GM12878 (cell line): Measurements from ENCODE around the gene ERN1.

Experiments
- LARP7 ChIP-seq: fragments of 450-650 bp; IDR thresholded peaks from 2 replicates; pipeline ENCODE4 v1.6.1; 2017; ENCODE audit warnings: mild to moderate bottlenecking
- POLR2A ChIP-seq: IDR thresholded peaks from 2 replicates; pipeline ENCODE4 v1.6.1; 2011; ENCODE audit warnings: low read depth, mild to moderate bottlenecking, low read length
- POU2F2 ChIP-seq: IDR thresholded peaks from 3 replicates; pipeline ENCODE4 v1.6.1; 2011; ENCODE audit warnings: low read depth, mild to moderate bottlenecking, low read length, borderline replicate concordance
- RAD21 ChIP-seq: IDR thresholded peaks from 2 replicates; pipeline ENCODE4 v1.6.1; 2011; ENCODE audit warnings: mild to moderate bottlenecking, low read depth, low read length, moderate library complexity; ENCODE audit not compliant: insufficient read depth
- RFX5 ChIP-seq: IDR thresholded peaks from 2 replicates; pipeline ENCODE4 v1.6.1; 2011; ENCODE audit warnings: low read depth, low read length, improper control_type of control experiment
- SIN3A ChIP-seq: IDR thresholded peaks from 2 replicates; pipeline ENCODE4 v1.6.1; 2012; ENCODE audit warnings: low read depth, low read length, improper control_type of control experiment
- TCF12 ChIP-seq: IDR thresholded peaks from 2 replicates; pipeline ENCODE4 v1.6.1; 2011; ENCODE audit warnings: low read depth, mild to moderate bottlenecking, low read length
- ZNF384 ChIP-seq: IDR thresholded peaks from 2 replicates; pipeline ENCODE4 v1.6.1; 2012; ENCODE audit warnings: low read depth, mild to moderate bottlenecking, low read length, improper control_type of control experiment, borderline replicate concordance
- TF ChIP-seq, protein P1 (sequence below): fragments of 450-650 bp; IDR thresholded peaks from 2 replicates; pipeline ENCODE4 v1.6.1; 2017; ENCODE audit warnings: mild to moderate bottlenecking
- TF ChIP-seq, protein P2 (sequence below), 3 experiments: IDR thresholded peaks in 2 of 3; conservative IDR thresholded peaks in 1 of 3; 2 replicates each; pipeline ENCODE4 v1.5.1; 2011; ENCODE audit warnings: low read depth in 3 of 3, low read length in 3 of 3, mild to moderate bottlenecking in 3 of 3, control low read depth in 2 of 3, moderate library complexity in 2 of 3, inconsistent platforms in 1 of 3, mixed read lengths in 1 of 3; ENCODE audit not compliant: control insufficient read depth in 2 of 3, insufficient read depth in 1 of 3; ENCODE audit errors: extremely low read depth in 1 of 3
- TF ChIP-seq, protein P3 (sequence below): fragments of 450-650 bp; IDR thresholded peaks from 2 replicates; pipeline ENCODE4 v1.6.1; 2017; ENCODE audit warnings: mild to moderate bottlenecking, low read depth, inconsistent platforms; ENCODE audit not compliant: poor library complexity, severe bottlenecking

DNA sequence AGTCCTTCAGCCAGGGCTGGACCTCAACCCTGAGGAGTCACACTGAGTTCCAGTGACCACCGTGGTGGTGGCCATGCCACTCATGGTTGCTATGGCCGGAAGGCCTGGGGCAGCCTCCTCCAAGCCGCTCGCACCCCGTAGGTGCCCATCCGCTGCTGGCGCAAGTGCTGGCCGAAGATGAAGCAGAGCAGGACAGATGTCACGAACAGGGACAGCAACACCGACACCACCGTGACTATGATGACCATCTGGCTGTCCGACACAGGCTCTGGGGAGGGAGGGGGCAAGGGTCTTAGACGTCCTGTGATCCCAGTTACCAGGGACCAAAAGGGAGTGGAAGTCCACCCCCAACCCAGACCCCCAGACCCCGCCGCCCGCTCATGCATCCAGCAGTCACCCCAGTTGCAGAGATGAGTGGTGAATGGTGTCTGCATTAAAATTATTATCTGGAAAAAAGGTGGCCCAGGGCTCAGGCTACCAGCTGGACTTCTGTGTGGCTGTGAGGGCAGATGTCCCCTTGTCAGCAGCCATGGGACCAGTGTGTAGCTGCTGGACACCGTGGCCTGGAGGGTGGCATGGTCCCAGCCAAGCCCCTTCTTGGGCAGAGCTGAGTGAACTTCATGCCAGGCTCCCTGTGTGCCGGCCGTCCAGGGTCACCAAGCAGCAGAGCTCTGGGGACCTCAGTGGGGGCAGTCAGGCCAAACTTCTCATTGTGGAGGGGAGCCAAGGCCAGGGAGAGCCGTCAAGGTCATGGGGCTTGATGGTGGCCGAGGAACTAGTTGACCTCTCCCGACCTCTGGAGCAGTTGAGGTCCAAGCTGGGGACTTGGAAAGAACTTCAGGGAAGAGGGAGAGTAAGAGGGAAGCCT lies 127.1 kb downstream of the ERN1 start:
- TF ChIP-seq RAD21 (no peak), POU2F2 (no peak), LARP7 (no peak), ZNF384 (no peak), RFX5 (no peak), POLR2A (no peak; the same call in 1 of the 2 replicates), TCF12 (no peak), SIN3A (no peak)
- TF ChIP-seq, protein P1, sequence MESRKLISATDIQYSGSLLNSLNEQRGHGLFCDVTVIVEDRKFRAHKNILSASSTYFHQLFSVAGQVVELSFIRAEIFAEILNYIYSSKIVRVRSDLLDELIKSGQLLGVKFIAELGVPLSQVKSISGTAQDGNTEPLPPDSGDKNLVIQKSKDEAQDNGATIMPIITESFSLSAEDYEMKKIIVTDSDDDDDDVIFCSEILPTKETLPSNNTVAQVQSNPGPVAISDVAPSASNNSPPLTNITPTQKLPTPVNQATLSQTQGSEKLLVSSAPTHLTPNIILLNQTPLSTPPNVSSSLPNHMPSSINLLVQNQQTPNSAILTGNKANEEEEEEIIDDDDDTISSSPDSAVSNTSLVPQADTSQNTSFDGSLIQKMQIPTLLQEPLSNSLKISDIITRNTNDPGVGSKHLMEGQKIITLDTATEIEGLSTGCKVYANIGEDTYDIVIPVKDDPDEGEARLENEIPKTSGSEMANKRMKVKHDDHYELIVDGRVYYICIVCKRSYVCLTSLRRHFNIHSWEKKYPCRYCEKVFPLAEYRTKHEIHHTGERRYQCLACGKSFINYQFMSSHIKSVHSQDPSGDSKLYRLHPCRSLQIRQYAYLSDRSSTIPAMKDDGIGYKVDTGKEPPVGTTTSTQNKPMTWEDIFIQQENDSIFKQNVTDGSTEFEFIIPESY, result no peak
- TF ChIP-seq, protein P2, sequence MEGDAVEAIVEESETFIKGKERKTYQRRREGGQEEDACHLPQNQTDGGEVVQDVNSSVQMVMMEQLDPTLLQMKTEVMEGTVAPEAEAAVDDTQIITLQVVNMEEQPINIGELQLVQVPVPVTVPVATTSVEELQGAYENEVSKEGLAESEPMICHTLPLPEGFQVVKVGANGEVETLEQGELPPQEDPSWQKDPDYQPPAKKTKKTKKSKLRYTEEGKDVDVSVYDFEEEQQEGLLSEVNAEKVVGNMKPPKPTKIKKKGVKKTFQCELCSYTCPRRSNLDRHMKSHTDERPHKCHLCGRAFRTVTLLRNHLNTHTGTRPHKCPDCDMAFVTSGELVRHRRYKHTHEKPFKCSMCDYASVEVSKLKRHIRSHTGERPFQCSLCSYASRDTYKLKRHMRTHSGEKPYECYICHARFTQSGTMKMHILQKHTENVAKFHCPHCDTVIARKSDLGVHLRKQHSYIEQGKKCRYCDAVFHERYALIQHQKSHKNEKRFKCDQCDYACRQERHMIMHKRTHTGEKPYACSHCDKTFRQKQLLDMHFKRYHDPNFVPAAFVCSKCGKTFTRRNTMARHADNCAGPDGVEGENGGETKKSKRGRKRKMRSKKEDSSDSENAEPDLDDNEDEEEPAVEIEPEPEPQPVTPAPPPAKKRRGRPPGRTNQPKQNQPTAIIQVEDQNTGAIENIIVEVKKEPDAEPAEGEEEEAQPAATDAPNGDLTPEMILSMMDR (IDR thresholded peaks at IDR 0.05 in 2 of 3, conservative IDR thresholded peaks at IDR 0.05 in 1 of 3; ENCODE audit: control insufficient read depth in 2 of 3, extremely low read depth in 1 of 3, insufficient read depth in 1 of 3, low read depth in 3 of 3, low read length in 3 of 3), result no peak
- TF ChIP-seq, protein P3, sequence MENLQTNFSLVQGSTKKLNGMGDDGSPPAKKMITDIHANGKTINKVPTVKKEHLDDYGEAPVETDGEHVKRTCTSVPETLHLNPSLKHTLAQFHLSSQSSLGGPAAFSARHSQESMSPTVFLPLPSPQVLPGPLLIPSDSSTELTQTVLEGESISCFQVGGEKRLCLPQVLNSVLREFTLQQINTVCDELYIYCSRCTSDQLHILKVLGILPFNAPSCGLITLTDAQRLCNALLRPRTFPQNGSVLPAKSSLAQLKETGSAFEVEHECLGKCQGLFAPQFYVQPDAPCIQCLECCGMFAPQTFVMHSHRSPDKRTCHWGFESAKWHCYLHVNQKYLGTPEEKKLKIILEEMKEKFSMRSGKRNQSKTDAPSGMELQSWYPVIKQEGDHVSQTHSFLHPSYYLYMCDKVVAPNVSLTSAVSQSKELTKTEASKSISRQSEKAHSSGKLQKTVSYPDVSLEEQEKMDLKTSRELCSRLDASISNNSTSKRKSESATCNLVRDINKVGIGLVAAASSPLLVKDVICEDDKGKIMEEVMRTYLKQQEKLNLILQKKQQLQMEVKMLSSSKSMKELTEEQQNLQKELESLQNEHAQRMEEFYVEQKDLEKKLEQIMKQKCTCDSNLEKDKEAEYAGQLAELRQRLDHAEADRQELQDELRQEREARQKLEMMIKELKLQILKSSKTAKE, result no peak
